PC-3 (cell line): ENCODE data around the gene COX10.

Source experiments
- CTCF ChIP-seq: fragments of 300-600 bp; sonication (generic); conservative IDR thresholded peaks from 2 replicates; pipeline ENCODE4 v1.5.1; 2017; ENCODE audit warnings: antibody characterized with exemption, low read depth, mild to moderate bottlenecking, low read length
- EZH2 ChIP-seq: fragments of 300-600 bp; sonication (generic); IDR thresholded peaks from one replicate; pipeline ENCODE4 v1.6.1; 2017; ENCODE audit warnings: antibody characterized with exemption, mild to moderate bottlenecking, low read length; ENCODE audit not compliant: unreplicated experiment

- TF ChIP-seq CTCF, result no peak
- no peak for TF ChIP-seq EZH2
Measured at GRCh38 chr17:14091367-14091766, 22.1 kb downstream of the COX10 start.
